Measurements from ENCODE around the gene YOD1. TPM values are rescaled to one million over a fixed set of nuclear protein-coding genes. Genes with fewer than 3 reads are reported as not detected.

YOD1 gene
- total and polyA plus RNA-seq, 2 of the 13 experiments (the other 11 are each of a cell fraction or from before 2014, with no cell fraction given): 3.4 to 9.1 TPM

GRCh38 chr1:207072233-207072632 is 21.2 kb upstream of the YOD1 start:
- H3K27me3 ChIP-seq (ENCODE audit: control insufficient read depth in 1 of 2, insufficient read depth in 2 of 2, low read length in 2 of 2): no peaks in the 10 kb centered on the region
- H4K20me1 ChIP-seq (ENCODE audit: insufficient read depth, low read length): no peaks in the 10 kb centered on the region
- POLR2A ChIA-PET: no interaction called here
- intact Hi-C loops (cut with micrococcal nuclease; ENCODE audit: unreplicated experiment): loop anchor here (10.0 kb wide), 1 partner anchor 337 kb away; no protein-coding TSS in a partner anchor
- in situ Hi-C loops (cut with HindIII; ENCODE audit: extremely low pct_ligation_motif_present, low pct_unique_long_range_greater_than_20kb): loop anchor here (10.0 kb wide), 1 partner anchor 137 kb away; no protein-coding TSS in a partner anchor
- H3K9me3 ChIP-seq (ENCODE audit: low read length): no peaks in the 10 kb centered on the region
- no peaks in the 10 kb centered on the region for H3K79me2 ChIP-seq (ENCODE audit: insufficient read depth, low read length)
- CTCF ChIA-PET (ENCODE audit: low intra/inter-chr PET ratio, low total read pairs): no interaction called here
- FAIRE-seq: no peak
- no peak overlapping the region for H3K4me2 ChIP-seq (ENCODE audit: low read depth, low read length)
- H3K9ac ChIP-seq (ENCODE audit: insufficient read depth, low read depth, low read length): no peak overlapping the region
- H3K4me3 ChIP-seq (replicated peaks in 1 of 3; ENCODE audit: insufficient read depth in 1 of 3, low read depth in 2 of 3, low read length in 3 of 3): no peak overlapping the region
- no TSS peak for BruUV-seq (replicated peaks)
- H3K4me1 ChIP-seq (ENCODE audit: insufficient read depth, low read length): peaks cover 15% of the 10 kb centered on the region
- no peak overlapping the region for H3K27ac ChIP-seq (ENCODE audit: extremely low read length, insufficient read depth, low read length)
- no peak for DNase-seq (ENCODE audit: low spot score)
- WGBS (ENCODE audit: low lambda C conversion rate): 94% methylated on average over 8 of the region's 8 CpGs
- no peak for ATAC-seq
- TF ChIP-seq ZFYVE20 (CRISPR knock-in tag; IDR thresholded peaks at IDR 0.05; ENCODE audit: borderline replicate concordance, low read depth) (no peak), ATF7 (IDR thresholded peaks at IDR 0.05) (no peak), ATF7 (CRISPR knock-in tag; IDR thresholded peaks at IDR 0.05) (no peak), SMAD9 (CRISPR knock-in tag; IDR thresholded peaks at IDR 0.05) (no peak), TBX2 (CRISPR knock-in tag; IDR thresholded peaks at IDR 0.05; ENCODE audit: borderline replicate concordance) (no peak), HNF4A (CRISPR knock-in tag; IDR thresholded peaks at IDR 0.05) (no peak), ZNF703 (CRISPR knock-in tag; IDR thresholded peaks at IDR 0.05; ENCODE audit: borderline replicate concordance) (no peak), ZBTB10 (CRISPR knock-in tag; IDR thresholded peaks at IDR 0.05; ENCODE audit: borderline replicate concordance) (no peak), THYN1 (CRISPR knock-in tag; IDR thresholded peaks at IDR 0.05; ENCODE audit: borderline replicate concordance, low read depth) (no peak), ZNF329 (CRISPR knock-in tag; IDR thresholded peaks at IDR 0.05; ENCODE audit: low read depth) (no peak), PRDM4 (CRISPR knock-in tag; IDR thresholded peaks at IDR 0.05; ENCODE audit: borderline replicate concordance) (no peak), HNRNPH1 (optimal IDR thresholded peaks at IDR 0.05; ENCODE audit: low read depth, low read length) (no peak), PLRG1 (conservative IDR thresholded peaks at IDR 0.05) (no peak), NFIC (IDR thresholded peaks at IDR 0.05; ENCODE audit: low read length) (no peak), ZNF713 (CRISPR knock-in tag; IDR thresholded peaks at IDR 0.05) (no peak)
- TF ChIP-seq, protein P1, sequence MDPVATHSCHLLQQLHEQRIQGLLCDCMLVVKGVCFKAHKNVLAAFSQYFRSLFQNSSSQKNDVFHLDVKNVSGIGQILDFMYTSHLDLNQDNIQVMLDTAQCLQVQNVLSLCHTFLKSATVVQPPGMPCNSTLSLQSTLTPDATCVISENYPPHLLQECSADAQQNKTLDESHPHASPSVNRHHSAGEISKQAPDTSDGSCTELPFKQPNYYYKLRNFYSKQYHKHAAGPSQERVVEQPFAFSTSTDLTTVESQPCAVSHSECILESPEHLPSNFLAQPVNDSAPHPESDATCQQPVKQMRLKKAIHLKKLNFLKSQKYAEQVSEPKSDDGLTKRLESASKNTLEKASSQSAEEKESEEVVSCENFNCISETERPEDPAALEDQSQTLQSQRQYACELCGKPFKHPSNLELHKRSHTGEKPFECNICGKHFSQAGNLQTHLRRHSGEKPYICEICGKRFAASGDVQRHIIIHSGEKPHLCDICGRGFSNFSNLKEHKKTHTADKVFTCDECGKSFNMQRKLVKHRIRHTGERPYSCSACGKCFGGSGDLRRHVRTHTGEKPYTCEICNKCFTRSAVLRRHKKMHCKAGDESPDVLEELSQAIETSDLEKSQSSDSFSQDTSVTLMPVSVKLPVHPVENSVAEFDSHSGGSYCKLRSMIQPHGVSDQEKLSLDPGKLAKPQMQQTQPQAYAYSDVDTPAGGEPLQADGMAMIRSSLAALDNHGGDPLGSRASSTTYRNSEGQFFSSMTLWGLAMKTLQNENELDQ (CRISPR knock-in tag; IDR thresholded peaks at IDR 0.05; ENCODE audit: borderline replicate concordance): no peak
- TF ChIP-seq, protein P2, sequence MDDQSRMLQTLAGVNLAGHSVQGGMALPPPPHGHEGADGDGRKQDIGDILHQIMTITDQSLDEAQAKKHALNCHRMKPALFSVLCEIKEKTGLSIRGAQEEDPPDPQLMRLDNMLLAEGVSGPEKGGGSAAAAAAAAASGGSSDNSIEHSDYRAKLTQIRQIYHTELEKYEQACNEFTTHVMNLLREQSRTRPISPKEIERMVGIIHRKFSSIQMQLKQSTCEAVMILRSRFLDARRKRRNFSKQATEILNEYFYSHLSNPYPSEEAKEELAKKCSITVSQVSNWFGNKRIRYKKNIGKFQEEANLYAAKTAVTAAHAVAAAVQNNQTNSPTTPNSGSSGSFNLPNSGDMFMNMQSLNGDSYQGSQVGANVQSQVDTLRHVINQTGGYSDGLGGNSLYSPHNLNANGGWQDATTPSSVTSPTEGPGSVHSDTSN (CRISPR knock-in tag; IDR thresholded peaks at IDR 0.05; ENCODE audit: borderline replicate concordance): no peak
- H3K36me3 ChIP-seq (replicated peaks in 1 of 2; ENCODE audit: control insufficient read depth in 1 of 2, insufficient read depth in 2 of 2, low read length in 2 of 2): peaks cover 8 to 19% of the 10 kb centered on the region in 2 experiments; a peak in 4 of 5 replicates
- H2AFZ ChIP-seq (ENCODE audit: low read length): no peak overlapping the region
